Measurements from ENCODE around the gene NMD3.

- TF ChIP-seq CTCF (IDR thresholded peaks at IDR 0.05): no peak
- TF ChIP-seq POLR2A (IDR thresholded peaks at IDR 0.05): no peak
Observed at GRCh38 chr3:161177991-161178390, 43.1 kb upstream of the NMD3 start.
